Activated naive CD8-positive, alpha-beta T cell (primary cell): ENCODE measurements around the gene PAK4.

Experiments used
- H3K27ac Mint-ChIP-seq: one replicate; pipeline ENCODE4 v1.8.0; 2021; ENCODE audit warnings: mixed read lengths
- H3K27me3 Mint-ChIP-seq: one replicate; pipeline ENCODE4 v1.8.0; 2021; ENCODE audit warnings: mixed read lengths
- H3K36me3 Mint-ChIP-seq: one replicate; pipeline ENCODE4 v1.8.0; 2021; ENCODE audit warnings: mixed read lengths
- H3K4me1 Mint-ChIP-seq: one replicate; pipeline ENCODE4 v1.8.0; 2021; ENCODE audit warnings: low read depth, mixed read lengths
- H3K4me3 Mint-ChIP-seq: one replicate; pipeline ENCODE4 v1.8.0; 2021; ENCODE audit warnings: mild to moderate bottlenecking, mixed read lengths
- H3K9me3 Mint-ChIP-seq: one replicate; pipeline ENCODE4 v1.8.0; 2021; ENCODE audit warnings: low read depth, mixed read lengths

The PAK4 gene

DNA sequence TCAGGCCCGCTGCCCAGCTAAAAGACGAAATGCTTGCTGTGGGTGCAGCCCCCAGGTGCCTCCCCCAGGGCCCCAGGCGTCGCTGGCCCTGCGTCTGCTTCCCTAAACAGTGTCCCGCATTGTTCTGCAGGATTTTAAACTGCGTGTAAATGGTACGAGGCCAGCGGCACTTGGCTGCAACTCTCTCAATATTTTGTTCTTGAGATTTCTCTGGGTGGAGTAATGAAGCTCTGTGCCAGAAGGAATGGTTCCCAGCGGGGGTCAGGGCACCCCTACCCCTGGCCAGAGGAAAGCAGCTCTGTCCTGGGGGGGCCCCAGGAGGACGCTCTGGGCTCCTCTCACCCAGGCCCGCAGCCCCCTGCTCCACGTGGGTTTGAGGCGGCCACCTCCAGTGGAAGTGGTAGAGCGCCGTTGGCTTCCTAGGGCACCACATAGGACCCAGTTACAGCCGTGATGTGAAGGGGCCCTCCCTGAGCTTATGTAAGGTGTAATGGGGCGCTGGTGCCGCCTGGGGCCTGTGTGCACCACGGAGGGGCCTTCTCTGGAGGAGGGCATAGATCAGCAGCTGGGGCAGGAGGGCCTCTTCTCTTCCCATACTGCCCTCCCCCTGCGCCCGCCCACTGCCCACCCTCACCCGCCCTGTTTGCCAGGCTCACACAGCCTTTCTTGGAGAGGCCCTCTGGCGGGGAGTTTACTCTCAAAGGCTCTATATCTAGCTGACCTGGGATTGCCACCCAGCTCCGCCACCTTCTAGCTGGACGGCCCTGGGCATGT, 19.8 kb downstream of the PAK4 start:
- H3K27me3 Mint-ChIP-seq = no peaks in the 10 kb centered on the region
- no peak overlapping the region for H3K27ac Mint-ChIP-seq
- peaks cover 15% of the 10 kb centered on the region for H3K4me1 Mint-ChIP-seq
- H3K4me3 Mint-ChIP-seq = no peak overlapping the region
- H3K36me3 Mint-ChIP-seq = peaks cover 3% of the 10 kb centered on the region
- H3K9me3 Mint-ChIP-seq = no peaks in the 10 kb centered on the region

DNA sequence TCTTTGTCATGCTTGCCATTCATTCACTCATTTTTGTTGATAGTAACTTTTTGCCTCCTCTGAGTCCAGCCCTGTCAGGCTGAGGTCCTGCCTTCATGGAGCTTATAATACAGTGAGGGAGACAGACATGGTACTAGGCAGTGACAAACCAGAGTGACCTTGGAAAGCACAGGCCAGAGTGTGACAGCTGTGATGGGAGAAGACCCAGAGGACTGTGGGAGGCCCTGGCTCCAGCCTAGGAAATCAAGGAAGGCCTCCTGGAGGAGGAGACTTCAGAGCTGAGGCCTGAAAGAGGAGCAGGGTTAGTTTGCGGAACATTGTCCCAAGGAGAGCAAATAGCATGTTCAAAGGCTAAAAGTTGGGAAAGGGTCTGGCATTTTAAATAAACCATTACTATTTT, 20.5 kb downstream of the PAK4 start:
- no peaks in the 10 kb centered on the region for H3K27me3 Mint-ChIP-seq
- H3K4me3 Mint-ChIP-seq = no peak overlapping the region
- no peak overlapping the region for H3K27ac Mint-ChIP-seq
- peaks cover 3% of the 10 kb centered on the region for H3K36me3 Mint-ChIP-seq
- no peaks in the 10 kb centered on the region for H3K9me3 Mint-ChIP-seq
- H3K4me1 Mint-ChIP-seq = peaks cover 16% of the 10 kb centered on the region

DNA sequence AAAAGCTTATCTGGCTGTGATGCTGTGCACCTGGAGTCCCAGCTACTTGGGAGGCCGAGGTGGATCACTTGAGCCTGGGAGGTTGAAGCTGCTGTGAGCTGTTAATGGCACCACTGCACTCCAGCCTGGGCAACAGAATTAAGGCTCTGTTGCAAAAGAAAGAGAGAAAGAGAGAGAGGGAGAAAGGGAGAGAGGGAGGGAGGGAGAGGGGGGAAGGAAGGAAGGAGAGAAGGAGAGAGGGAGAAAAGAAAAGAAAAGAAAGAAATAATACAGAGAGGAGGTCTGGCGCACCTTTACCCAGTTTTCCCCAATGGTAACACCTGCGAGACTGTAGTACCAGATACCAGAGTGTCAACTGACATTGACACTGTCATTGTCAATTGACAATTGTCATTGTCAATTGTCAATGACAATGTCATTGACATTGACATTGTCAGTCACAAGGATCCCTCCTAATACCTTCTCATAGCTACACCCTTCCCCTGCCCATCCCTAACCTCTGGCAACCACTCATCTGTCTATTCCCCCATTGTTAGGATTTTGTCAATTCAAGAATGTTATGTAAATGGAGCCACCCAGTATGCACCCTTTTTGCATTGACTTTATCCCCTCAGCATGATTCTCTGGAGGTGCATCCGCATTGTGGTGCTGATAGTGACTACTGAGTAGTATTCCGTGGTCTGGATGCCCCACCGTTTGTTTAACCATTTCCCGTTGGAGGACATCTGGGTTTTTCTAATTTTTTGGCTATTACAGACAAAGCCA, 21.3 kb downstream of the PAK4 start:
- Mint-ChIP-seq H3K9me3 (no peaks in the 10 kb centered on the region), H3K36me3 (peaks cover 3% of the 10 kb centered on the region), H3K27ac (no peak overlapping the region), H3K27me3 (no peaks in the 10 kb centered on the region), H3K4me3 (no peak overlapping the region), H3K4me1 (peaks cover 17% of the 10 kb centered on the region)

DNA sequence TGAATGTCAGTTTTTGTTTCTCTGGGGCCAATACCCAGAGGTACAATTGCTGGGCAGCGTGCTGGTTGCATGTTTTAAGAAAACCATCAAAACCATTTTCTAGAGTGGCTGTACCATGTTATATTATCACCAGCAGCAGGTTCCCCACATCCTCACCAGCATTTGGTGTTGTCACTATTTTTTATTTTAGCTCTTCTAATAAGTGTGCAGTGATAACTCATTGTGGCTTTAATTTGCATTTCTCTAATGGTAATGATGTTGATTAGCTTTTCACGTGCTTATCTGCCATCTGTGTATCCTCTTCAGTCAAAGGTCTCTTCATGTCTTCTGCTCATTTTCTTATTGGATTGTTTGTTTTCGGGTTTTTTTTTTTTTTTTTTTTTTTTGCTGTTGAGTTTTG, 21.9 kb downstream of the PAK4 start:
- Mint-ChIP-seq H3K36me3 (peaks cover 3% of the 10 kb centered on the region), H3K9me3 (no peaks in the 10 kb centered on the region), H3K27ac (no peak overlapping the region), H3K27me3 (no peaks in the 10 kb centered on the region), H3K4me1 (peaks cover 17% of the 10 kb centered on the region), H3K4me3 (no peak overlapping the region)

DNA sequence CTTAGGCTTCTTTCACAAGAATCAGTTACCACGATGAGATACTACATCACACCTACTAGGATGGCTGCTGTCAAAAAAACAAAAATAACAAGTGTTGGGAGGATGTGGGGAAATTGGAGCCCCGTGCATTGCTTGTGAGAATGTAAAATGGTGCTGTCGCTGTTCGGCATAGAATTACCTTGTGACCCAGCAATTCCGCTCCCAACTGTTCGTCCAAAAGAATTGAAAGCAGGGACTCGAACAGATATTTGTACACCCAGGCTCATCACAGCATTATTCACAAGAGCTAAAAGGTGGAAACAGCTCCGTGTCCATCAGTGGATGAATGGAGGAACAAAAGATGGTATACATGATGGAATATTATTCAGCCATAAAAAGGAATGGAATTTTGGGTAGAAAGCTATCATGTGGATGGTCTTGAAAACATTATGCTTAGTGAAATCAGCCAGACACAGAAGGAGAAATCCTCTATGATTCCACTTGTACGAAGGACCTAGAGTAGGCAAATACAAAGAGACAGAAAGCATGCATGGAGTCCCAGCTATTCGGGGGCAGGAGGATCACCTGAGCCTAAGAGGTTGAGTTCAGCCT, 23.4 kb downstream of the PAK4 start:
- Mint-ChIP-seq H3K27ac (no peak overlapping the region), H3K36me3 (peaks cover 3% of the 10 kb centered on the region), H3K4me1 (peaks cover 15% of the 10 kb centered on the region), H3K9me3 (no peaks in the 10 kb centered on the region), H3K4me3 (no peak overlapping the region), H3K27me3 (no peaks in the 10 kb centered on the region)

DNA sequence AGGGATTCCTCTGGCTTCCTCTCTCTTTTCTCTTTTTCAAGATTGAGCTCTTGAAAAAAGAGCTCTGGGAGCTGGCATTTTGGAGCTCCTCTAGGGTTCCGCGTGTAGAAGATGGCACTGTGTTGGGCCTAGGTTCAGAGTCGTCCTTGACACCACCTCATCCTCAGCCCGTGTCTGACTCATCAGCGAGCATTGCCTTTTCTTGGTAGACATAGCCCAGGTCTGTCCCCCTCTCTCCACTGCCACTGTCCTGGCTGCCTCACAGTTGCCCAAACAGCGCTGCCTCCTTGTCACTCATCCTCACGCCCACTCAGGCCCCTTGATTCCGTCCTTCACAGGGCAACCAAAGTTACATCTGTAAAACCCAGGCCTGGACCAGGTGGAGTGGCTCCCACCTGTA, 24.6 kb downstream of the PAK4 start:
- no peak overlapping the region for H3K27ac Mint-ChIP-seq
- peaks cover 3% of the 10 kb centered on the region for H3K36me3 Mint-ChIP-seq
- no peaks in the 10 kb centered on the region for H3K27me3 Mint-ChIP-seq
- no peaks in the 10 kb centered on the region for H3K9me3 Mint-ChIP-seq
- peaks cover 15% of the 10 kb centered on the region for H3K4me1 Mint-ChIP-seq
- H3K4me3 Mint-ChIP-seq = no peak overlapping the region

DNA sequence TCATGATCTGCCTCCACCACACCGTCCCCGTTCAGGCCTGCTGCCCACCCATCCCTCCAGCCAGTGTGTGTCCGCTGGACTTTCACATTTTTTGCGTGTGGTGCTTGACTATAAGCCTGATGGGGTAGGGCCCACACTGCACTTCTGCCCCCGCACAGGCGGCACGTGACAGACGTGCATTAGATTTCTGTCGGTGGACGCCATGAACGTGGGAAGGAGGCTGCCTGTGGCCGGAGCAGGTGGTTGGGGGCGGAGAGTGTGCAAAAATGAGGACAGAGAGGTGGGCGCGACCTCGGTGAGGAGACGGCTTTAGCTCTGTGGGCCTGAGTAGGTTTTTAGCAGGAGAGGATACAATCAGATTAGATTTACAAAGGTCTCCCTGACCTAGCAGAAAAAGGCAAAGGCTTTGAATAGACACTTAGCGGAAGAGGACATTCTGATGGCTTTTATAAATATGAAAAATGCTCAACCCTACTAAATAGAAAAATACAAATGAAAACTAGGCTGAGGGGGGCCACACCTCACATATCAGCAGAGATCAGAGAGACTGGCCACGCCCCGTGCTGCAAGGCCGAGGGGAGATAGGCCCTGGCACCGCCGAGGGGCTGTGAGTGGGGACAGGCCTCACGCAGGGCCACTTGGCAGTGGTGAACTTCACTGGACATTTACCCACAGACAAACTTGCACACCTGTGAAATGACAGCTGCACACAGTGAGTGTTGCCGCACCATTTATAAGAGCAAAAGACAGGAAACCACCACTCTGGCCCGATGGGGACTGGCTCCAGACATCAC, 25.4 kb downstream of the PAK4 start:
- H3K27ac Mint-ChIP-seq = no peak overlapping the region
- no peaks in the 10 kb centered on the region for H3K27me3 Mint-ChIP-seq
- no peak overlapping the region for H3K4me3 Mint-ChIP-seq
- H3K9me3 Mint-ChIP-seq = no peaks in the 10 kb centered on the region
- peaks cover 17% of the 10 kb centered on the region for H3K4me1 Mint-ChIP-seq
- peaks cover 3% of the 10 kb centered on the region for H3K36me3 Mint-ChIP-seq

DNA sequence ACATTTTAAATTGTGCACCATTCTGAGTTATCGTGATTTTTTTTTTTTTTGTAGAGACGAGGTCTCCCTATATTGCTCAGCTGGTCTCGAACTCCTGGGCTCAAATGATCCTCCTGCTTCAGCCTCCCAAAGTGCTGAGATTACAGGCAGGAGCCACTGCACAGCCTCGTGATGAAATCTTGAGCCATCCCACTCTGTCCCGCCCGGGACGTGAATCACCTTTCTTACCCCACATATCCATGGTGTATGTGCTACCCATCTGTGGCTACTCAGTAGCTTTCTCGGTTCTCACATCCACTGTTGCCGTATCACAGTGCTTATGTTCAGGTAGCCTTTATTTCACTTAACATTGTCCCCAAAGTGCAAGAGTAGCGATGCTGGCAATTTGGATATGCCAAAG, 26.5 kb downstream of the PAK4 start:
- Mint-ChIP-seq H3K36me3 (peaks cover 3% of the 10 kb centered on the region), H3K4me3 (no peak overlapping the region), H3K27me3 (no peaks in the 10 kb centered on the region), H3K27ac (no peak overlapping the region), H3K4me1 (peaks cover 15% of the 10 kb centered on the region), H3K9me3 (no peaks in the 10 kb centered on the region)

DNA sequence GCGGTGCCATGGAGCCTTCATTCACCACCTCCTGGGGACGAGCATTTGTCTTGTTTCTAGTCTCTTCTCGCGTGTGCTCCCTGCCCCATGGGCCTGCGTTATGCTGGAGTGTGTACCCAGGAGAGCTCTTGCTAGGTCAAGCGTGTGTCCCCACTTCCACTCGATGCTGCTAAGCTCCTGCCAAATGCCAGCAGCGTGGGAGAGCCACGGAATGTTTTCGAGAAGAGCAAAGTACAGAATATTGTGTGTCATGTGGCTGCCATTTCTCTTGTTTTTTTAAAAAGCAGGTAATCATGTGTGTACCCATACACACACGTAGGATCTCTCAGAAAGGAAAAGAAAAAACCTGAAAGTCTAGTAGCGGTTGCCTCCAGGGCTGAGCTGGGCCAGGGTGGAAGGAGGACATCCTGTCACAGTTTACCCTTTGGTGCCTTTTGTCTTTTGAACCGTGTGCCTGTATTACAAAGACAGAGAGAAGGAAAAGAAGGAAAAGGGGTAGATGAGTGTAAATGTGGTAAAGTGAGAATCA, 28.6 kb downstream of the PAK4 start:
- Mint-ChIP-seq H3K4me3 (no peak overlapping the region), H3K36me3 (no peaks in the 10 kb centered on the region), H3K27ac (peak overlapping the region; percentile 46), H3K4me1 (peaks cover 21% of the 10 kb centered on the region), H3K9me3 (no peaks in the 10 kb centered on the region), H3K27me3 (no peaks in the 10 kb centered on the region)

DNA sequence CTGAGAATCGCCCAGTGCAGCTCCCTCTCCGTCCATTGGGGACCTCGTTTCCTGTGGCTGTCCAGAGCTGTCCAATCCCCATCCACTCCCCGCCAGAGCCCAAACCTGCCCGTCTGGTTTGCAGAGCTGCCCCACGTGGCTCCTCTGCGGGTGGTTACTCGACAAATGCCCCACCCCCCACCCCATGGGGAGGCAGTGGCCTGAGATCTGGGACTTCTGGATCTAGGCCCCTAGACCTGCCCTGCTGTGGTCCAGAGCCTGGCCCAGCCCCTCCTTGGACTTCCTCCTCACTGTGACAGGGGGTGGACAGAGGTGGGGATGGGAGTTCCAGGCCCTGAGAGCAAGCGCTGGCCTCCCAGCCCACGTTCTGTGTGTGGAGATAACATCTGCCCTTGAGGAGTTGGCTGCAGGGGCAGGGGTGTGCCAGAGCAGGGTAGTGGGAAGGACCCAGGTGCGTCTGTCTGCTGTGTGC, 29.1 kb downstream of the PAK4 start:
- H3K4me1 Mint-ChIP-seq = peaks cover 21% of the 10 kb centered on the region
- no peaks in the 10 kb centered on the region for H3K9me3 Mint-ChIP-seq
- no peak overlapping the region for H3K4me3 Mint-ChIP-seq
- no peaks in the 10 kb centered on the region for H3K27me3 Mint-ChIP-seq
- H3K36me3 Mint-ChIP-seq = no peaks in the 10 kb centered on the region
- H3K27ac Mint-ChIP-seq = no peak overlapping the region

DNA sequence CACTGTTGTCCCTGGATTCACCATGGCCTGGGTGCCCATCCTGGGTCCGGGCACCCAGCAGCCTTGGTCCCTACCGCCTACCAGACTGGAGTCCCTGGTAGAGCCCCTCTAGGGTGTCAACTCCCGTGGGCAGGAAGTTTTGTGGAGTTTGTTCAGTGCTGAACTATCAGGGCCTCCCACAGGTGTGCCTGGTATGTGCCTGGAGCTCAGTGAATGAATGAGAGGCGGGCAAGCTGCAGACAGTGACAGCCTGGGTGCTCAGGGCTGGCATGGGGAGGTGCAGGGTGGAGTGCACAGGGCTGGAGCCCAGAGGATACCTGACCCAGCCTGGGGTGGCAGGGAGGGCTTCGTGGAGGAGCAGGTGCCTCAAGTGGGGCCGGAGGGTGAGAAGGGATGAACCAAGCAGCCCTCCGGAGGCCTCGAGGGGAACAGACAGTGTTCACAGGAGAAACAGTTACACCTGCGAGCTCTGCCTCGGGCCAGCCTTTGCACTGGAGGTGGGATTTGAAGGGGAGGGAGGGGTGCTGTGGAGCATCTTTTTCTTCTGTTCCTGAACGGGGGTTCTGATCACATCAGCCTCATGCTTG, 29.6 kb downstream of the PAK4 start:
- no peaks in the 10 kb centered on the region for H3K27me3 Mint-ChIP-seq
- H3K27ac Mint-ChIP-seq = no peak overlapping the region
- peaks cover 21% of the 10 kb centered on the region for H3K4me1 Mint-ChIP-seq
- H3K4me3 Mint-ChIP-seq = no peak overlapping the region
- H3K36me3 Mint-ChIP-seq = no peaks in the 10 kb centered on the region
- no peaks in the 10 kb centered on the region for H3K9me3 Mint-ChIP-seq

DNA sequence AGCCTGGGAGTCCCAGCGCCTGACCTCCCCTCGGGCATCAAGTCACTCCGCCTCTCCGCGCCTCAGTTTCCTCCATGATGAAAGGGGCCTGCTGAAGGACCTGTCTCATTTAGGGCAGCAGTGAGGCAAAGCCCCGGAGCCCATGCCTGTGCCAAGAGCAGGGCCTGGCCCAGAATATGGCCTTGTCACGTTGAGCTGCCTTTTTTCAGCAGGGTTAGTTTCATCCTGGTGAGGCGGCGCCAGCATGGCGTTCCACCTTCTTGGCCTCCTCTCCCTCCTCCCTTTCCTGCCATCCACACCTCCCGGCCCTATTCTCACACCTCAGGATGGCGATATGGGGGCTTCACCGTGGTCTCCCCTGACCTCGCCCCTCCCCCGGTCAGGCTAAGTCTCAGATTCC, 30.2 kb downstream of the PAK4 start:
- Mint-ChIP-seq H3K36me3 (no peaks in the 10 kb centered on the region), H3K4me1 (peaks cover 21% of the 10 kb centered on the region), H3K4me3 (no peak overlapping the region), H3K27me3 (no peaks in the 10 kb centered on the region), H3K27ac (no peak overlapping the region), H3K9me3 (no peaks in the 10 kb centered on the region)

DNA sequence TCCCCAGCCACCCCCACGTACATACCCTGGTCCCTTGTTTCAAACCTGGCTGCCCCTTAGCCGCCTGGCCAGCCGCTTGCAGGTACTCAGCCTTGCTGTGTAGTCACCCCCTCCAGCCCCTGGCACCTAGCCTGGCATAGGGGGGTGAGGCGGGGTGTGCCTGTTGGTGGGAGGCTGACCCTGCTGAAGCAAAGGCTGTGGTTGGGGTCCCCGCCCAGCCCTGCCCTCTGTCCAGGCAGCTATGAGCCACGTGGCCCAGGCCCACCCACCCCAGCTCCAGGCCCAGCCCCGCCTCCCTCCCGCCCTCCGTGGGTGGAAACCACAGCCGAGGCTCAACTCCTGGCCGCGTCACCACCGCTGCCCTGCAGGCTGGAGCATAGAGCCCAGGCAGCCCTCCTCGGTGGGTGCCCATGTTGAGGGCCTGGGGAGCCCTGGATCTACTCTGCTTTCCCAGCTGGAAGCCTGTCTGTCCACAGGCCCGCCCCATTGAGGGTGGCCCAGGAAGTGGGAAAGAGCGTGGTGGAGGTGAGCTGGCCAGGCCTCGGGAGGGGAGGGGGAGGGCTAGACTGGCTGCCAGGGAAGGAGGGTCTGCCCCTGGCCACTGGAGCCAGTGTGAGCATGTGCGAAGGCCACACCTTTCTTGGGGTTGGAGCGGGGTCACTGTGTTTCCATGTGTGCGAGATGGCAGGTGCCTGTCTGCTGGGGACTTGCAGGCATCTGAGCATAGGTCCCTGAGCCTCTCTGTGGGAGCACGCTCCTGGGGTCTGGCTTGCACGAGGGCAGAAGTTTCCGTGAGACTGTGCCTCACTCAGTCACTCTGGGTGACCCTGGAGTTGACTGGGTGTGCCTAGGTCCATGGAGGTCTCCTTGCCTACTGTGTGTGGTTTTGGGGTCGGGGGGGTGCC, 31.0 kb downstream of the PAK4 start:
- no peaks in the 10 kb centered on the region for H3K36me3 Mint-ChIP-seq
- no peaks in the 10 kb centered on the region for H3K27me3 Mint-ChIP-seq
- H3K9me3 Mint-ChIP-seq = no peaks in the 10 kb centered on the region
- no peak overlapping the region for H3K27ac Mint-ChIP-seq
- H3K4me1 Mint-ChIP-seq = peaks cover 20% of the 10 kb centered on the region
- H3K4me3 Mint-ChIP-seq = no peak overlapping the region
